GM12878 (cell line): Measurements from ENCODE around the gene SMPD4. TPM values are rescaled to one million over a fixed set of nuclear protein-coding genes. Genes with fewer than 3 reads are reported as not detected.

Source experiments
- ATAC-seq: fragments of 200-7000 bp; cut with Tn5 transposase; 3 replicates; pipeline ENCODE4 v1.9.1; 2020; ENCODE audit warnings: mild to moderate bottlenecking, moderate library complexity
- BruUV-seq: library from RNA; stranded (reverse); fragments of 400-500 nt; replicated peaks from 2 replicates; lab custom pipeline; 2021; lab: Mats Ljungman, UMichigan
- CTCF ChIA-PET: fragments of 300-600 bp; sonication (Branson Sonifier 250); formaldehyde crosslinking; extraction: SDS; loops from one replicate; lab custom pipeline; 2021; ENCODE audit warnings: inconsistent platforms; lab: Yijun Ruan, JAX
- POLR2A ChIA-PET: fragments of 350-600 bp; formaldehyde crosslinking; extraction: SDS; loops from one replicate; lab custom pipeline; 2021; ENCODE audit warnings: inconsistent platforms; lab: Charles Lee
- RAD21 ChIA-PET: fragments of 300-600 bp; sonication (Branson Sonifier 250); formaldehyde crosslinking; loops from one replicate; lab custom pipeline; 2023; ENCODE audit warnings: antibody characterized with exemption; ENCODE audit not compliant: unreplicated experiment; lab: Charles Lee
- SMC1A ChIA-PET: fragments of 300-600 bp; sonication (Branson Sonifier 250); formaldehyde crosslinking; loops from one replicate; lab custom pipeline; 2023; ENCODE audit not compliant: unreplicated experiment, uncharacterized antibody; lab: Charles Lee
- DNase-seq: peaks from one replicate; pipeline ENCODE4 v3.0.0-alpha.2; 2011; ENCODE audit warnings: low read depth, low spot score
- FAIRE-seq: peaks from 3 replicates; lab custom pipeline; 2011; peaks lifted over from hg19 to GRCh38; lab: Jason Lieb, UNC
- H2AFZ ChIP-seq: 2 replicates; pipeline ENCODE4 v1.6.0; 2011; ENCODE audit warnings: low read depth, low read length, control low read depth; ENCODE audit not compliant: control insufficient read depth
- H3K27ac ChIP-seq: 2 replicates; pipeline ENCODE4 v1.5.1; 2011; ENCODE audit warnings: control low read depth; ENCODE audit not compliant: control insufficient read depth, insufficient read depth
- H3K27me3 ChIP-seq, 2 experiments: replicated peaks in 1 of 2; 2 replicates each; pipeline versions ENCODE4 v1.6.0 to v1.6.1; 2011; ENCODE audit warnings: low read length in 1 of 2; ENCODE audit not compliant: control insufficient read depth in 2 of 2, insufficient read depth in 2 of 2
- H3K36me3 ChIP-seq, 2 experiments: 2 replicates each; pipeline ENCODE4 v1.5.1; 2011; ENCODE audit warnings: low read length in 1 of 2; ENCODE audit not compliant: control insufficient read depth in 2 of 2, insufficient read depth in 2 of 2
- H3K4me1 ChIP-seq: 2 replicates; pipeline ENCODE4 v1.6.1; 2011; ENCODE audit warnings: mild to moderate bottlenecking, low read length, moderate library complexity, mixed read lengths; ENCODE audit not compliant: control insufficient read depth, insufficient read depth
- H3K4me2 ChIP-seq: 2 replicates; pipeline ENCODE4 v1.6.0; 2011; ENCODE audit warnings: control low read depth; ENCODE audit not compliant: control insufficient read depth, insufficient read depth
- H3K4me3 ChIP-seq: fragments of 200-600 bp; sonication (generic); 2 replicates; pipeline ENCODE4 v1.5.1; 2016
- H3K79me2 ChIP-seq: 2 replicates; pipeline ENCODE4 v1.6.0; 2011; ENCODE audit warnings: low read length; ENCODE audit not compliant: control insufficient read depth, insufficient read depth
- H3K9ac ChIP-seq: 2 replicates; pipeline ENCODE4 v1.8.0; 2011; ENCODE audit warnings: low read length, control low read depth, mixed read lengths; ENCODE audit not compliant: control insufficient read depth, insufficient read depth
- H3K9me3 ChIP-seq: replicated peaks from 3 replicates; pipeline ENCODE4 v1.5.1; 2011; ENCODE audit warnings: mild to moderate bottlenecking, low read length; ENCODE audit not compliant: control insufficient read depth, insufficient read depth
- H4K20me1 ChIP-seq: 2 replicates; pipeline ENCODE4 v1.6.0; 2011; ENCODE audit not compliant: control insufficient read depth, insufficient read depth
- BHLHE40 ChIP-seq, 2 experiments: fragments of 450-650 bp in 1 of 2; IDR thresholded peaks; 2 replicates each; pipeline ENCODE4 v1.6.1; 2011 to 2017; ENCODE audit warnings: low read depth in 2 of 2, borderline replicate concordance in 1 of 2, improper control_type of control experiment in 1 of 2, low read length in 1 of 2, mild to moderate bottlenecking in 1 of 2
- DPF2 ChIP-seq: fragments of 450-650 bp; IDR thresholded peaks from 2 replicates; pipeline ENCODE4 v1.6.1; 2017; ENCODE audit warnings: mild to moderate bottlenecking
- FOXM1 ChIP-seq: IDR thresholded peaks from 2 replicates; pipeline ENCODE4 v1.6.1; 2012; ENCODE audit warnings: low read depth, mild to moderate bottlenecking, inconsistent platforms, low read length, moderate library complexity
- HDGF ChIP-seq: fragments of 450-650 bp; IDR thresholded peaks from 2 replicates; pipeline ENCODE4 v1.6.1; 2016; ENCODE audit warnings: antibody characterized with exemption
- MXI1 ChIP-seq: fragments of 150-350 bp; IDR thresholded peaks from 2 replicates; pipeline ENCODE4 v1.6.1; 2011; ENCODE audit warnings: low read depth, mild to moderate bottlenecking, inconsistent platforms, low read length, improper control_type of control experiment
- PML ChIP-seq: IDR thresholded peaks from 2 replicates; pipeline ENCODE4 v1.6.1; 2012; ENCODE audit warnings: low read length, inconsistent platforms
- RBBP5 ChIP-seq: fragments of 200-600 bp; sonication (generic); conservative IDR thresholded peaks from 2 replicates; pipeline ENCODE4 v1.6.1; 2016
- SREBF1 ChIP-seq: IDR thresholded peaks from 2 replicates; pipeline ENCODE4 v1.6.1; 2012; ENCODE audit warnings: mild to moderate bottlenecking, low read length
- WGBS: methylation state at CpG from one replicate; pipeline ENCODE4 v1.1.6; 2016; ENCODE audit warnings: low lambda C conversion rate; ENCODE audit not compliant: insufficient replicate concordance, insufficient coverage; ENCODE audit errors: missing lambda C conversion rate; 5-methylcytosine and 5-hydroxymethylcytosine counted together
- in situ Hi-C: fragments of 300-500 bp; cut with MboI; formaldehyde crosslinking; loops from 9 replicates; pipeline ENCODE4 v1.14.3; 2018; ENCODE audit warnings: mixed read lengths
- intact Hi-C: fragments of 100-400 bp; cut with micrococcal nuclease; formaldehyde crosslinking; loops from one replicate; pipeline ENCODE4 v1.14.2; 2022; ENCODE audit not compliant: unreplicated experiment
- polyA plus RNA-seq, 11 experiments: library from polyadenylated mRNA; depleted of rRNA in 4 of 11; unstranded in 6 of 11; stranded (reverse) in 5 of 11; fragments of >200 nt; fragmentation: Nextera tagmentation in 4 of 11; fragmentation: Illumina TruSeq in 1 of 11; extraction: Ambion mirVana in 4 of 11; extraction: Trizol in 1 of 11; gene quantifications; 1 replicate in 1 of 11; 2 replicates in 10 of 11; pipeline versions ENCODE4 v1.2.1 to v1.2.3, GENCODE V29; 2011 to 2016; ENCODE audit warnings: inconsistent platforms in 2 of 11, missing spikeins in 2 of 11, low read depth in 1 of 11
- total RNA-seq, 4 experiments: library from RNA; depleted of rRNA in 3 of 4; stranded (reverse); fragments of >200 nt in 3 of 4; fragmentation: Illumina TruSeq in 1 of 4; extraction: Trizol in 1 of 4; gene quantifications; 2 replicates each; pipeline versions ENCODE4 v1.2.1 to v1.2.3, GENCODE V29; 2013 to 2021
- TF ChIP-seq, protein P1 (sequence below): fragments of 450-650 bp; IDR thresholded peaks from 2 replicates; pipeline ENCODE4 v1.6.1; 2017; ENCODE audit warnings: borderline replicate concordance
- TF ChIP-seq, protein P2 (sequence below): fragments of 150-350 bp; IDR thresholded peaks from 2 replicates; pipeline ENCODE4 v1.6.1; 2016; ENCODE audit warnings: low read depth, low read length
- TF ChIP-seq, protein P3 (sequence below): IDR thresholded peaks from 2 replicates; pipeline ENCODE4 v1.6.1; 2011; ENCODE audit warnings: low read depth, low read length, improper control_type of control experiment, borderline replicate concordance
- TF ChIP-seq, protein P4 (sequence below): fragments of 450-650 bp; IDR thresholded peaks from 2 replicates; pipeline ENCODE4 v1.6.1; 2017; ENCODE audit warnings: mild to moderate bottlenecking, moderate library complexity

The SMPD4 gene
- total and polyA plus RNA-seq, 10 of the 15 experiments (the other 5 are each of a cell fraction or from before 2014, with no cell fraction given): 5.0 to 82.0 (median 45.7) TPM

DNA sequence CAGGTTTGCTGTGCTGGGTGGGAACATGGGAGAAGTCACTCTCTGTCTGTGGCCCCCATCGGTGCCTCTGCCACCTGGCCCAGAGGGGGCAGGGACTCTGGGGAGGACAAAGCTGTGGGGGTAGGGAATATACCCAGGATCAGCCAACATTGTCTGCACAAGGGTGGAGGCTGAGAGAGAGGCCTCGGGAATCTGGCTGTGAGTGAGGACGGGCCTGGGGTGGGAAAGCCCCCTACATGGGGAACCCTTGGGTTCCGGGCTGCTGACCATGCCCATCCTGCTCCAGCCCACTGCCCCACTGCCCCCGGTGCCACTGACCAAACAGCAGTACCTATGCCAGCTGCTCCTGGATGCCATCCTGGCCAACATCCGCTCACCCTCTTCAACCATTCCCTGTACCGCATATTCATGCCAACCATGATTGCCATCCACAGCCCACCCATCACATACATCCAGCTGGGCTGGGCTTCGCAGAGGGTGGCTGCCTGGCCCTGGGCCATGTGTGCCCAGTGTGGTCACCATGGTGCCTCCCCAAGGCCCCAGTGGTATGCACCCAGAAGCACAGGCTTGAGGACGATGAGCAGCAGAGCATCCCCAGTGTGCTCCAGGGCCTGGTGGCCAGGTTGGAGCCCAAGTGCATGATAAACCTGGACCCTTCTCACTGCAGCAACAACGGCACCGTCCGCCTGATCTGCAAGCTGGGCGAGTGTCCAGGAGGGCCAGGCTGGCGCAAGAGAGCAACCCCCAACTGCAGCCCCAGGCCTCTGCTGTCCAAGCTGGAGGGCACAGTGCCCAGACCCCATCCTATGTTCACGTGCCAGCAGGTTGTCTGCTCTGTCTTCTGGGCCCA is 45.5 kb downstream of the SMPD4 start:
- BruUV-seq: no TSS peak
- TF ChIP-seq, protein P1, sequence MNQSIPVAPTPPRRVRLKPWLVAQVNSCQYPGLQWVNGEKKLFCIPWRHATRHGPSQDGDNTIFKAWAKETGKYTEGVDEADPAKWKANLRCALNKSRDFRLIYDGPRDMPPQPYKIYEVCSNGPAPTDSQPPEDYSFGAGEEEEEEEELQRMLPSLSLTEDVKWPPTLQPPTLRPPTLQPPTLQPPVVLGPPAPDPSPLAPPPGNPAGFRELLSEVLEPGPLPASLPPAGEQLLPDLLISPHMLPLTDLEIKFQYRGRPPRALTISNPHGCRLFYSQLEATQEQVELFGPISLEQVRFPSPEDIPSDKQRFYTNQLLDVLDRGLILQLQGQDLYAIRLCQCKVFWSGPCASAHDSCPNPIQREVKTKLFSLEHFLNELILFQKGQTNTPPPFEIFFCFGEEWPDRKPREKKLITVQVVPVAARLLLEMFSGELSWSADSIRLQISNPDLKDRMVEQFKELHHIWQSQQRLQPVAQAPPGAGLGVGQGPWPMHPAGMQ: no peak
- no peak for TF ChIP-seq DPF2
- TF ChIP-seq, protein P2, sequence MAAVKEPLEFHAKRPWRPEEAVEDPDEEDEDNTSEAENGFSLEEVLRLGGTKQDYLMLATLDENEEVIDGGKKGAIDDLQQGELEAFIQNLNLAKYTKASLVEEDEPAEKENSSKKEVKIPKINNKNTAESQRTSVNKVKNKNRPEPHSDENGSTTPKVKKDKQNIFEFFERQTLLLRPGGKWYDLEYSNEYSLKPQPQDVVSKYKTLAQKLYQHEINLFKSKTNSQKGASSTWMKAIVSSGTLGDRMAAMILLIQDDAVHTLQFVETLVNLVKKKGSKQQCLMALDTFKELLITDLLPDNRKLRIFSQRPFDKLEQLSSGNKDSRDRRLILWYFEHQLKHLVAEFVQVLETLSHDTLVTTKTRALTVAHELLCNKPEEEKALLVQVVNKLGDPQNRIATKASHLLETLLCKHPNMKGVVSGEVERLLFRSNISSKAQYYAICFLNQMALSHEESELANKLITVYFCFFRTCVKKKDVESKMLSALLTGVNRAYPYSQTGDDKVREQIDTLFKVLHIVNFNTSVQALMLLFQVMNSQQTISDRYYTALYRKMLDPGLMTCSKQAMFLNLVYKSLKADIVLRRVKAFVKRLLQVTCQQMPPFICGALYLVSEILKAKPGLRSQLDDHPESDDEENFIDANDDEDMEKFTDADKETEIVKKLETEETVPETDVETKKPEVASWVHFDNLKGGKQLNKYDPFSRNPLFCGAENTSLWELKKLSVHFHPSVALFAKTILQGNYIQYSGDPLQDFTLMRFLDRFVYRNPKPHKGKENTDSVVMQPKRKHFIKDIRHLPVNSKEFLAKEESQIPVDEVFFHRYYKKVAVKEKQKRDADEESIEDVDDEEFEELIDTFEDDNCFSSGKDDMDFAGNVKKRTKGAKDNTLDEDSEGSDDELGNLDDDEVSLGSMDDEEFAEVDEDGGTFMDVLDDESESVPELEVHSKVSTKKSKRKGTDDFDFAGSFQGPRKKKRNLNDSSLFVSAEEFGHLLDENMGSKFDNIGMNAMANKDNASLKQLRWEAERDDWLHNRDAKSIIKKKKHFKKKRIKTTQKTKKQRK: no peak
- TF ChIP-seq BHLHE40 (IDR thresholded peaks at IDR 0.05; ENCODE audit: borderline replicate concordance in 1 of 2, low read depth in 2 of 2, low read length in 1 of 2): no peak
- TF ChIP-seq HDGF: no peak
- TF ChIP-seq, protein P3, sequence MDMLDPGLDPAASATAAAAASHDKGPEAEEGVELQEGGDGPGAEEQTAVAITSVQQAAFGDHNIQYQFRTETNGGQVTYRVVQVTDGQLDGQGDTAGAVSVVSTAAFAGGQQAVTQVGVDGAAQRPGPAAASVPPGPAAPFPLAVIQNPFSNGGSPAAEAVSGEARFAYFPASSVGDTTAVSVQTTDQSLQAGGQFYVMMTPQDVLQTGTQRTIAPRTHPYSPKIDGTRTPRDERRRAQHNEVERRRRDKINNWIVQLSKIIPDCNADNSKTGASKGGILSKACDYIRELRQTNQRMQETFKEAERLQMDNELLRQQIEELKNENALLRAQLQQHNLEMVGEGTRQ: no peak
- no peak for TF ChIP-seq SREBF1
- no peak for TF ChIP-seq PML
- no peak for TF ChIP-seq MXI1
- no peak for TF ChIP-seq FOXM1
- TF ChIP-seq RBBP5: no peak
- TF ChIP-seq, protein P4, sequence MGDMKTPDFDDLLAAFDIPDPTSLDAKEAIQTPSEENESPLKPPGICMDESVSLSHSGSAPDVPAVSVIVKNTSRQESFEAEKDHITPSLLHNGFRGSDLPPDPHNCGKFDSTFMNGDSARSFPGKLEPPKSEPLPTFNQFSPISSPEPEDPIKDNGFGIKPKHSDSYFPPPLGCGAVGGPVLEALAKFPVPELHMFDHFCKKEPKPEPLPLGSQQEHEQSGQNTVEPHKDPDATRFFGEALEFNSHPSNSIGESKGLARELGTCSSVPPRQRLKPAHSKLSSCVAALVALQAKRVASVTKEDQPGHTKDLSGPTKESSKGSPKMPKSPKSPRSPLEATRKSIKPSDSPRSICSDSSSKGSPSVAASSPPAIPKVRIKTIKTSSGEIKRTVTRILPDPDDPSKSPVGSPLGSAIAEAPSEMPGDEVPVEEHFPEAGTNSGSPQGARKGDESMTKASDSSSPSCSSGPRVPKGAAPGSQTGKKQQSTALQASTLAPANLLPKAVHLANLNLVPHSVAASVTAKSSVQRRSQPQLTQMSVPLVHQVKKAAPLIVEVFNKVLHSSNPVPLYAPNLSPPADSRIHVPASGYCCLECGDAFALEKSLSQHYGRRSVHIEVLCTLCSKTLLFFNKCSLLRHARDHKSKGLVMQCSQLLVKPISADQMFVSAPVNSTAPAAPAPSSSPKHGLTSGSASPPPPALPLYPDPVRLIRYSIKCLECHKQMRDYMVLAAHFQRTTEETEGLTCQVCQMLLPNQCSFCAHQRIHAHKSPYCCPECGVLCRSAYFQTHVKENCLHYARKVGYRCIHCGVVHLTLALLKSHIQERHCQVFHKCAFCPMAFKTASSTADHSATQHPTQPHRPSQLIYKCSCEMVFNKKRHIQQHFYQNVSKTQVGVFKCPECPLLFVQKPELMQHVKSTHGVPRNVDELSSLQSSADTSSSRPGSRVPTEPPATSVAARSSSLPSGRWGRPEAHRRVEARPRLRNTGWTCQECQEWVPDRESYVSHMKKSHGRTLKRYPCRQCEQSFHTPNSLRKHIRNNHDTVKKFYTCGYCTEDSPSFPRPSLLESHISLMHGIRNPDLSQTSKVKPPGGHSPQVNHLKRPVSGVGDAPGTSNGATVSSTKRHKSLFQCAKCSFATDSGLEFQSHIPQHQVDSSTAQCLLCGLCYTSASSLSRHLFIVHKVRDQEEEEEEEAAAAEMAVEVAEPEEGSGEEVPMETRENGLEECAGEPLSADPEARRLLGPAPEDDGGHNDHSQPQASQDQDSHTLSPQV: no peak

More for the DNA sequence above, 45.5 kb downstream of the SMPD4 start:
- Histone ChIP-seq H2AFZ (no peak overlapping the region), H3K9ac (no peak overlapping the region), H3K4me2 (no peak overlapping the region), H4K20me1 (no peaks in the 10 kb centered on the region), H3K4me1 (no peaks in the 10 kb centered on the region), H3K27me3 (no peaks in the 10 kb centered on the region), H3K27ac (no peak overlapping the region), H3K79me2 (no peaks in the 10 kb centered on the region), H3K36me3 (no peaks in the 10 kb centered on the region), H3K4me3 (no peak overlapping the region), H3K9me3 (no peaks in the 10 kb centered on the region)
- FAIRE-seq: no peak
- no peak for DNase-seq
- 42% methylated on average over 14 of the region's 15 CpGs for WGBS
- intact Hi-C loops: no loop called here
- CTCF ChIA-PET: no interaction called here
- in situ Hi-C loops: loop anchor here (5.0 kb wide), 2 partner anchors 1391 to 1416 kb away; partner anchors contain the start of gene CCDC74A
- ATAC-seq: no peak
- RAD21 ChIA-PET: no interaction called here
- POLR2A ChIA-PET: no interaction called here
- SMC1A ChIA-PET: no interaction called here
